Measurements from ENCODE around the gene TRIM66. TPM values are rescaled to one million over a fixed set of nuclear protein-coding genes. Genes with fewer than 3 reads are reported as not detected.

TRIM66 gene
- total and polyA plus RNA-seq, 9 of the 15 experiments (the other 6 are each of a cell fraction or from before 2014, with no cell fraction given) = 1.1 to 7.3 (median 4.9) TPM

DNA sequence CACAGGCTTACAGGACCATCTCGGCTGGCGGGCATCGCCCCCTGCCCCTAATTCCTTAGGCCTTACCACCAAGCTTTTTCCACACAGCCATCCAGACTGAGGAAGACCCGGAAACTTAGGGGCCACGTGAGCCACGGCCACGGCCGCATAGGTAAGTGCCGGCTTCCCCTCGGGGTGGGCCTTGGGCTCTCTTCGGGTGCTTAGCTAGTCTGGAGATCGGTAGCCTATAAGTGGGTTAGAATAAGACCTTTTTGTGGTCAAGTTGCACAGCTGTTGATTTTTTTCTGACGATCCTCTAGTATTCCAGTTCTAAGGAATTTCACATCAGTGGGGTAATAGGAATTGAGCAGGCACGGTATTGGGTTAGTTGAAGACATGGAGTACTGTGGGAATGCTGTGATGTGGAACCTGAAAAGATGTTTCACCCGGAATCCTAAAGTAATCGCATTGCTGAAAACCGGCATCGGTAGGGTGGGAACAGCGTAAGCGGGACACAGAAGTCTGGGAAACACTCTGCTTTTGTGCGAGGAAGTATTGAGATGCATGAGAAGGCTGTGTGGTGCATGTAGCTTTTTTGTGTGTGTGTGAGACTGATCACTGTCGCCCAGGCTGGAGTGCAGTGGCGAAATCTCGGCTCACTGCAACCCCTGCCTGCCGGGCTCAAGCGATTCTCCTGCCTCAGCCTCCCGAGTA lies 796 bp upstream of the TRIM66 start (continued):
- TF ChIP-seq, protein P1, sequence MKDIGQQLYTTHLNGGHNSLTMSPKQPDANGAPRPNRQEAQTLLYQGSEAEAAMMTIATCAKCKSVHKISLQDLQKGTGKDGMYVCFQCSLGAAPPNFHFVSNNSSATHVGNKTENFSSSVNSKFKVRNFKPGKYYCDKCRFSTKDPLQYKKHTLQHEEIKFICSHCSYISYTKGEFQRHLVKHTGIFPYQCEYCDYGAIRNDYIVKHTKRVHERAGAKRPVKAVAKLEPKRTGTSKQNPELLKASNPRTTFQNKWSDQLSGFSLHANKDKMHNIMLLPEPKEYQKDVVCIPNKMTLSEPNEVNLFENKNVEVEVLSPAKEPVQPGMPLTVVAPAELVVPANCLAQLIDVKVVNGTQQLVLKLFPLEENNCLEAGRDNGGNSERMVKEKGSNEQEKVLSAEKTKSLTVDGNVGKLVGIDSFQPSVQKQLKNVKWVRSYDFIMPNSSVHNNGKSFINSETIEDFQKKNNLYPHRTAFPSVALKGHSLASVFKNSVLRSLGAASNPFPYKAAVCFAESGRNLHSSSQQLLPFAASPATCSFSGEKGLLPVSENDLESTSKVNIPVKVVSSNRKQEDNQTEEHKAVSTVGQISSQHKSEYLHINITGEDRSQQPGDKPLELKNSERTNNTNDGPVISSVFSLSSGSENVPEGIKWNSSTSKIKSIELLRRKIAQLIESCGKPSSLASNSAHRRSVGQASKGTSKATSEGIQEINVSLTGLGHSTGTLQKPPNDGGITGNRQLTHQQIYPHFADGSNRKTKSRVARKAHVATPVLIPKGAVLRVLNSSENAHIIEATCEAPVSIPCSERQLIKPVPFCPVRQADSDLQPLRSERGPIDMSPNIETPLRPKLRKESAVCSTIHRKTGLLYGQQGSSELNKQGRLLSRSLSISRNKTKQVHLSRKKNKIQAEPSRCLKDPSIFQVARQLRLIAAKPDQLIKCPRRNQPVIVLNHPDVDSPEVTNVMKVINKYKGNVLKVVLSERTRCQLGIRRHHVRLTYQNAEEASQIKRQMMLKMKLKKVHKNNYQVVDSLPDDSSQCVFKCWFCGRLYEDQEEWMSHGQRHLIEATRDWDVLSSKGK (CRISPR knock-in tag; IDR thresholded peaks at IDR 0.05) = no peak
- no peak for TF ChIP-seq NCOA1 (IDR thresholded peaks at IDR 0.05; ENCODE audit: low read depth)
- TF ChIP-seq, protein P2, sequence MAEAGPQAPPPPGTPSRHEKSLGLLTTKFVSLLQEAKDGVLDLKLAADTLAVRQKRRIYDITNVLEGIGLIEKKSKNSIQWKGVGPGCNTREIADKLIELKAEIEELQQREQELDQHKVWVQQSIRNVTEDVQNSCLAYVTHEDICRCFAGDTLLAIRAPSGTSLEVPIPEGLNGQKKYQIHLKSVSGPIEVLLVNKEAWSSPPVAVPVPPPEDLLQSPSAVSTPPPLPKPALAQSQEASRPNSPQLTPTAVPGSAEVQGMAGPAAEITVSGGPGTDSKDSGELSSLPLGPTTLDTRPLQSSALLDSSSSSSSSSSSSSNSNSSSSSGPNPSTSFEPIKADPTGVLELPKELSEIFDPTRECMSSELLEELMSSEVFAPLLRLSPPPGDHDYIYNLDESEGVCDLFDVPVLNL (CRISPR knock-in tag; IDR thresholded peaks at IDR 0.05; ENCODE audit: low read depth) = no peak
- TF ChIP-seq, protein P3, sequence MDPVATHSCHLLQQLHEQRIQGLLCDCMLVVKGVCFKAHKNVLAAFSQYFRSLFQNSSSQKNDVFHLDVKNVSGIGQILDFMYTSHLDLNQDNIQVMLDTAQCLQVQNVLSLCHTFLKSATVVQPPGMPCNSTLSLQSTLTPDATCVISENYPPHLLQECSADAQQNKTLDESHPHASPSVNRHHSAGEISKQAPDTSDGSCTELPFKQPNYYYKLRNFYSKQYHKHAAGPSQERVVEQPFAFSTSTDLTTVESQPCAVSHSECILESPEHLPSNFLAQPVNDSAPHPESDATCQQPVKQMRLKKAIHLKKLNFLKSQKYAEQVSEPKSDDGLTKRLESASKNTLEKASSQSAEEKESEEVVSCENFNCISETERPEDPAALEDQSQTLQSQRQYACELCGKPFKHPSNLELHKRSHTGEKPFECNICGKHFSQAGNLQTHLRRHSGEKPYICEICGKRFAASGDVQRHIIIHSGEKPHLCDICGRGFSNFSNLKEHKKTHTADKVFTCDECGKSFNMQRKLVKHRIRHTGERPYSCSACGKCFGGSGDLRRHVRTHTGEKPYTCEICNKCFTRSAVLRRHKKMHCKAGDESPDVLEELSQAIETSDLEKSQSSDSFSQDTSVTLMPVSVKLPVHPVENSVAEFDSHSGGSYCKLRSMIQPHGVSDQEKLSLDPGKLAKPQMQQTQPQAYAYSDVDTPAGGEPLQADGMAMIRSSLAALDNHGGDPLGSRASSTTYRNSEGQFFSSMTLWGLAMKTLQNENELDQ (CRISPR knock-in tag; IDR thresholded peaks at IDR 0.05; ENCODE audit: borderline replicate concordance) = no peak
- TF ChIP-seq, protein P4, sequence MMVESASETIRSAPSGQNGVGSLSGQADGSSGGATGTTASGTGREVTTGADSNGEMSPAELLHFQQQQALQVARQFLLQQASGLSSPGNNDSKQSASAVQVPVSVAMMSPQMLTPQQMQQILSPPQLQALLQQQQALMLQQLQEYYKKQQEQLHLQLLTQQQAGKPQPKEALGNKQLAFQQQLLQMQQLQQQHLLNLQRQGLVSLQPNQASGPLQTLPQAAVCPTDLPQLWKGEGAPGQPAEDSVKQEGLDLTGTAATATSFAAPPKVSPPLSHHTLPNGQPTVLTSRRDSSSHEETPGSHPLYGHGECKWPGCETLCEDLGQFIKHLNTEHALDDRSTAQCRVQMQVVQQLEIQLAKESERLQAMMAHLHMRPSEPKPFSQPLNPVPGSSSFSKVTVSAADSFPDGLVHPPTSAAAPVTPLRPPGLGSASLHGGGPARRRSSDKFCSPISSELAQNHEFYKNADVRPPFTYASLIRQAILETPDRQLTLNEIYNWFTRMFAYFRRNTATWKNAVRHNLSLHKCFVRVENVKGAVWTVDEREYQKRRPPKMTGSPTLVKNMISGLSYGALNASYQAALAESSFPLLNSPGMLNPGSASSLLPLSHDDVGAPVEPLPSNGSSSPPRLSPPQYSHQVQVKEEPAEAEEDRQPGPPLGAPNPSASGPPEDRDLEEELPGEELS (CRISPR knock-in tag; IDR thresholded peaks at IDR 0.05; ENCODE audit: borderline replicate concordance) = 0 out of 2 replicates have a peak, but pooled peaks have one; percentile 28
- peak; percentile 4; the same call in 1 of the 2 replicates for TF ChIP-seq NR3C1 (CRISPR knock-in tag; IDR thresholded peaks at IDR 0.05)
- no peak for TF ChIP-seq ARID2 (IDR thresholded peaks at IDR 0.05)

Data from K562 (cell line).